GM18951 (cell line): ENCODE results near the gene PFKFB3.

Source experiments
- POLR2A ChIP-seq: IDR thresholded peaks from 4 replicates; pipeline ENCODE4 v1.6.1; 2011; ENCODE audit warnings: mild to moderate bottlenecking; ENCODE audit not compliant: insufficient read length, insufficient read depth; ENCODE audit errors: extremely low read depth
- in situ Hi-C: fragments of 300-500 bp; cut with MboI; formaldehyde crosslinking; loops from one replicate; pipeline ENCODE4 v1.12.0; 2022; ENCODE audit warnings: low sequenced_read_pairs, mixed read lengths, inconsistent platforms; ENCODE audit not compliant: unreplicated experiment

PFKFB3 gene

DNA sequence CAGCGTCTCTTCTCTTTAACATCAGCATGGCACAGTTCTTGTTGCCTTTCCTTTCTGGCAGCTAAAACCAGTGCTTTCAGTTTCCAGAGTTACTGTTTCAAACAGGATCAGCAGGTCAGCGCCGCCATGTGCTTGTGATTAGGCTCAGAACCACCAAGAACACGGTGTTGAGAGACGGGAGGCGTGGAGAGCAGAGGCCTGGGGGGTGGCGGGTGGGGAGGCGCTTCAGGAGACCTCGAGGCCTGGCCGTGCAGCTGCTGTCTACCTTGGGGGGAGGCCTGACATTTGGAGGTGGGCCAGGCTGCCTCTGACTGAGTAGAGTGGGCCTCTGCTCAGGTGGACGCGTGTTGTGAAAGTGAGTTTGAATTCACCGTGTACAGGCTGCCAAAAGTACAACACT, 22.0 kb downstream of the PFKFB3 start:
- in situ Hi-C loops = no loop called here
- no peak for TF ChIP-seq POLR2A

DNA sequence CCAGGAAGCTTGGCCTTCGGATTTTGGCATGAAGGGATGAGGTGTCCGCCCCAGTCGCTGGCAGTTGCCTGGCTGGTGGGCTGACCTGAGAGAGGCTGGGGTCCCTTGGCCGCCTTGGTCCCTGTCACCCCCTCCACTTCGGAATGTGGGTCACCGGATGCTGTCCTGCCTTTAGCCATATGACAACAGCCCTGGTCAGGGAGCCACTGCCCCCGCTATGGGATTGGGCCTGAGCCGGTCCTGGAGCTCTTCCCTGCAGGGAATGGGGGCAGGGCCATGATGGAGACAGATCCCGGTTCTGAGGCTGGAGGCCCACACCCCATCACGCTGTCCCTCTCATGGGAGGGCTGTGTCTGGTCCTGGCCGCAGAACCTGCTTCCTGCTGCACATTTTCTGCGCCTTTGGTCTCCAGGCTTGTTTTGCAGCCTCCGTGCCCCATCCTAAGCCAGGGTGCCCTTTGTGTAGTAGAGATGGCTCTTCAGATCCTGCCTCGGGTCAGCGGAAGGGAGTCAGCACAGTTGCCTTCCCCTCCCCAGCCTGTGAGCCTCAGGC, 22.6 kb downstream of the PFKFB3 start:
- in situ Hi-C loops = no loop called here
- TF ChIP-seq POLR2A = no peak

DNA sequence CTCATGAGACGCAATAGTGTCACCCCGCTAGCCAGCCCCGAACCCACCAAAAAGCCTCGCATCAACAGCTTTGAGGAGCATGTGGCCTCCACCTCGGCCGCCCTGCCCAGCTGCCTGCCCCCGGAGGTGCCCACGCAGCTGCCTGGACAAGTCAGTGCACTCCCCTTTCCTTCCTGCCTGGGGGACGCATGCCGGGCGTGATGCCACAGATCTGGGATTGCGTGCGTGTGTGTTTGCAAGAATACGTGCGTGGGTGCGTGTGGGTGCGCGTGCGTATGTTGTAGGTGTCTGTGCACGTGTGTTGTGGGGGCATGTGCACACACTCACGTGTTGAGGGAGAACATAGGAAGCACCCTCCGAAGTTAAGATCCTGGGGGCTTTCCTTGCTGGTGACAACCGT, 23.5 kb downstream of the PFKFB3 start:
- TF ChIP-seq POLR2A = no peak
- in situ Hi-C loops = no loop called here

DNA sequence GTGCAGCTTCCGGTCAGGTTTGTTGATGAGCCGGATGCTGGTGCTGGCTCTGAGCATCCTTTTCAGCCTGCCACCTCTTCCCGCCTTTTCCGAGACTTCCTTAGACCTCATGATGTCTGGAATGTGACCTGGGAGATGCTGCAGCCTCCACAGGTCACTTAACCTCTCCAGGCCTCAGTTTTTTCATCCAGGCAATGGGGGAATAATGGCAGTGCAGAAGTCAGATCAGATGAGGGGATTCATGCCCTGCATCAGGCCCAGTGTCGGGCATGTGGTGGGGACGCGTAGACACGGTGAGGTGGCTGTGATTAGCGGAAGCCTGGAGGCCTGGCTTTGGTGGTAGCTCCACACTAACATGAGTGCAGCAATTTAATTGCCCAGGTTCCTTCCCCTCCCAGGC, 24.6 kb downstream of the PFKFB3 start:
- no peak for TF ChIP-seq POLR2A
- in situ Hi-C loops = no loop called here

DNA sequence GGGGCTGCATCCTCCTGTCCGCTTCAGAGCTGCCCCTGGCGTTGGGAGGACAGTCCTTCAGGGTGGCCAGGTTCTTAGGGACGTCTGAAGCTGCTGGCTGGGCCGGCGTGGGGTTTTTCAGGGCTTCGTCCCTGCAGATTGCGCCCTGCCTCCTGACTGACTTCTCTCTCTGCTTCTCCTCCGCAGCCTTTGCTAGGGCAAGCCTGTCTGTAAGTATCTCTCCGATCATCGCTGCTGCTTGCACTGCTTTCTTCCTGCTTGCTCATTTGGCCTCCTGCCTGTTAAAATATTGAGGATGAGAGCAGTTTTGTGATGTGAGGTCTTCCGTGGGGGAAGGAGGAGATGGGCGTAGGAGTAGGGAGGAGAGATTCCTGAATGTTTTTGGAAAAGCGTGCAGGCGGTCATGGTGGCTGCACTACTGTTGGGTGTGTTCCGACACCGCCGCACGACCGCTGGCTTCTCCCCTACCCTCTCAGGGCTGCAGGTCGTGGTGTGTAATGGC, 25.3 kb downstream of the PFKFB3 start:
- no peak for TF ChIP-seq POLR2A
- in situ Hi-C loops = no loop called here

GRCh38 chr10:6228647-6229046, 25.9 kb downstream of the PFKFB3 start:
- TF ChIP-seq POLR2A = no peak
- in situ Hi-C loops = no loop called here

- TF ChIP-seq POLR2A = no peak
- in situ Hi-C loops = no loop called here
Observed at GRCh38 chr10:6229290-6229689, 26.6 kb downstream of the PFKFB3 start.

GRCh38 chr10:6229746-6230145, 27.0 kb downstream of the PFKFB3 start:
- in situ Hi-C loops = no loop called here

DNA sequence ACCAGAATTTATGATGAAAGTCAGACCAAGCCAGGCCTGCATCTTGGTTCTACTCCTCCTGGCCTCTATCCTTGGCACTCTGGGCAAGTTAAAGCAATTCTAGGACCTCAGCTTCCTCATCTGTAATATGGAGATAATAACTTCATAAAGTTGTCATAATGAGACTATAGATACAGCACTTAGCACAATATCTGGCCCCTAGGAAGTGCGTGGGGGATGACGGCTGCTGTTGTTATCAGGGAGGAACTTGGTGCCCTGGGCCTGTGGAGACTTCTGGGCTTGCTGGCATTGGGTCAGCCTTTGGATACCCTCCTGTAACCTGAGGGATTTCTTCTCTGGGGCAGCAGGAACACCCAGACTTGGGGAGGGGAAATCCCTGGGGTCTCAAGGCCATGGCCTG, 27.6 kb downstream of the PFKFB3 start:
- TF ChIP-seq POLR2A = no peak
- in situ Hi-C loops = no loop called here

More at GRCh38 chr10:6229746-6230145, 27.0 kb downstream of the PFKFB3 start:
- no peak for TF ChIP-seq POLR2A

- in situ Hi-C loops = no loop called here
- no peak for TF ChIP-seq POLR2A
Observed at GRCh38 chr10:6231146-6231545, 28.4 kb downstream of the PFKFB3 start.

DNA sequence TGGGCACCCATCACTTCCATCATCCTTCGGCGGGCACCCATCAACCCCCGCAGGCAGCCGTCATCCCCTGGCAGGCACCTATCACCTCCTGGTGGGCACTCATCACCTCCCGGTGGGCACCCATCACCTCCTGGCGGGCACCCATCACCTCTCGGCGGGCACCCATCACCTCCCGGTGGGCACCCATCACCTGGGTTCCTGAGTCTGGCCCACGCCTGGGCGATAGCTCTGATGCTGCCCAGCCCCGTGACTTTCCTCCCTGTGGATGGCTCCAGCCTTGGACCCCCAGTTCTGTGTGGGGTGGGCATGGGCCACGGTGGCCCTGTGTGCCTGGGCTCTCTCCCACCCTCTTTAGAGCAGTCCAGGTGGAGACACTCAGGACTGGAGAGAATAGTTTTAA, 29.0 kb downstream of the PFKFB3 start:
- in situ Hi-C loops = no loop called here
- TF ChIP-seq POLR2A = no peak

- in situ Hi-C loops = no loop called here
- no peak for TF ChIP-seq POLR2A
Observed at GRCh38 chr10:6232225-6232807, 29.6 kb downstream of the PFKFB3 start.

DNA sequence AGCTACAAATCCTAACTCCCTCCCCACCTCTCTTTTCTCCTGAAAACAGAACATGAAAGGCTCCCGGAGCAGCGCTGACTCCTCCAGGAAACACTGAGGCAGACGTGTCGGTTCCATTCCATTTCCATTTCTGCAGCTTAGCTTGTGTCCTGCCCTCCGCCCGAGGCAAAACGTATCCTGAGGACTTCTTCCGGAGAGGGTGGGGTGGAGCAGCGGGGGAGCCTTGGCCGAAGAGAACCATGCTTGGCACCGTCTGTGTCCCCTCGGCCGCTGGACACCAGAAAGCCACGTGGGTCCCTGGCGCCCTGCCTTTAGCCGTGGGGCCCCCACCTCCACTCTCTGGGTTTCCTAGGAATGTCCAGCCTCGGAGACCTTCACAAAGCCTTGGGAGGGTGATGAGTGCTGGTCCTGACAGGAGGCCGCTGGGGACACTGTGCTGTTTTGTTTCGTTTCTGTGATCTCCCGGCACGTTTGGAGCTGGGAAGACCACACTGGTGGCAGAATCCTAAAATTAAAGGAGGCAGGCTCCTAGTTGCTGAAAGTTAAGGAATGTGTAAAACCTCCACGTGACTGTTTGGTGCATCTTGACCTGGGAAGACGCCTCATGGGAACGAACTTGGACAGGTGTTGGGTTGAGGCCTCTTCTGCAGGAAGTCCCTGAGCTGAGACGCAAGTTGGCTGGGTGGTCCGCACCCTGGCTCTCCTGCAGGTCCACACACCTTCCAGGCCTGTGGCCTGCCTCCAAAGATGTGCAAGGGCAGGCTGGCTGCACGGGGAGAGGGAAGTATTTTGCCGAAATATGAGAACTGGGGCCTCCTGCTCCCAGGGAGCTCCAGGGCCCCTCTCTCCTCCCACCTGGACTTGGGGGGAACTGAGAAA, 30.4 kb downstream of the PFKFB3 start:
- in situ Hi-C loops = no loop called here
- TF ChIP-seq POLR2A = no peak
